Trophoblast cell (in vitro differentiated cells and primary cell): ENCODE measurements around the gene MLXIP.
A peak's percentile ranks its signal among the peaks of the same experiment; 100 is the strongest.

Experiments
- DNase-seq, 2 donors: peaks; one replicate each; pipeline ENCODE4 v3.0.0-alpha.2; 2016
- H2AFZ ChIP-seq: 2 replicates; pipeline ENCODE4 v1.6.1; 2013; ENCODE audit warnings: low read length, moderate library complexity, mild to moderate bottlenecking; ENCODE audit not compliant: insufficient read depth, poor library complexity
- H2AK5ac ChIP-seq: 2 replicates; pipeline ENCODE4 v1.6.1; 2013; ENCODE audit warnings: mild to moderate bottlenecking, low read length
- H2BK120ac ChIP-seq: 2 replicates; pipeline ENCODE4 v1.6.1; 2013; ENCODE audit warnings: low read length, mild to moderate bottlenecking, moderate library complexity; ENCODE audit not compliant: insufficient read depth, poor library complexity
- H2BK12ac ChIP-seq: 2 replicates; pipeline ENCODE4 v1.6.1; 2013; ENCODE audit warnings: mild to moderate bottlenecking, low read length, moderate library complexity
- H2BK5ac ChIP-seq: 2 replicates; pipeline ENCODE4 v1.6.1; 2013; ENCODE audit warnings: low read length, low read depth, moderate library complexity, mild to moderate bottlenecking; ENCODE audit not compliant: poor library complexity
- H3K14ac ChIP-seq: 2 replicates; pipeline ENCODE4 v1.6.1; 2013; ENCODE audit warnings: mild to moderate bottlenecking, low read length
- H3K18ac ChIP-seq: 2 replicates; pipeline ENCODE4 v1.6.1; 2013; ENCODE audit warnings: mild to moderate bottlenecking, low read length
- H3K23ac ChIP-seq: 2 replicates; pipeline ENCODE4 v1.6.1; 2013; ENCODE audit warnings: low read length
- H3K27ac ChIP-seq: 2 replicates; pipeline ENCODE4 v1.5.1; 2013; ENCODE audit warnings: low read depth, mild to moderate bottlenecking, inconsistent platforms, low read length, moderate library complexity
- H3K27me3 ChIP-seq: 2 replicates; pipeline ENCODE4 v1.6.1; 2013; ENCODE audit warnings: inconsistent platforms, mild to moderate bottlenecking, low read length, moderate library complexity; ENCODE audit not compliant: insufficient read depth
- H3K36me3 ChIP-seq, 2 experiments: 1 replicate in 1 of 2; 2 replicates in 1 of 2; pipeline ENCODE4 v1.6.1; 2013; ENCODE audit warnings: low read length in 2 of 2, mild to moderate bottlenecking in 2 of 2, moderate library complexity in 1 of 2; ENCODE audit not compliant: insufficient read depth in 2 of 2, control insufficient read depth in 1 of 2
- H3K4ac ChIP-seq: 2 replicates; pipeline ENCODE4 v1.6.1; 2013; ENCODE audit warnings: low read depth, mild to moderate bottlenecking, low read length, moderate library complexity
- H3K4me1 ChIP-seq, 2 experiments: 1 replicate in 1 of 2; 2 replicates in 1 of 2; pipeline ENCODE4 v1.6.1; 2013; ENCODE audit warnings: low read length in 2 of 2, mild to moderate bottlenecking in 2 of 2, moderate library complexity in 1 of 2; ENCODE audit not compliant: insufficient read depth in 2 of 2, control insufficient read depth in 1 of 2
- H3K4me2 ChIP-seq: 2 replicates; pipeline ENCODE4 v1.6.1; 2013; ENCODE audit warnings: inconsistent platforms, mild to moderate bottlenecking, low read length, moderate library complexity
- H3K4me3 ChIP-seq: 2 replicates; pipeline ENCODE4 v1.5.1; 2013; ENCODE audit warnings: mild to moderate bottlenecking, low read depth, low read length, inconsistent platforms
- H3K79me1 ChIP-seq: one replicate; pipeline ENCODE4 v1.6.1; 2013; ENCODE audit warnings: low read length
- H3K79me2 ChIP-seq: 2 replicates; pipeline ENCODE4 v1.6.1; 2013; ENCODE audit warnings: low read length, mild to moderate bottlenecking; ENCODE audit not compliant: control insufficient read depth, insufficient read depth, poor library complexity
- H3K9ac ChIP-seq: 2 replicates; pipeline ENCODE4 v1.6.1; 2013; ENCODE audit warnings: mild to moderate bottlenecking, low read length
- H3K9me3 ChIP-seq: 2 replicates; pipeline ENCODE4 v1.6.1; 2013; ENCODE audit warnings: low read depth, mild to moderate bottlenecking, control low read depth, inconsistent platforms, low read length; ENCODE audit not compliant: insufficient read depth
- H4K12ac ChIP-seq: 2 replicates; pipeline ENCODE4 v1.6.1; 2013; ENCODE audit warnings: low read depth, mild to moderate bottlenecking, low read length, moderate library complexity
- H4K8ac ChIP-seq: 2 replicates; pipeline ENCODE4 v1.6.1; 2013; ENCODE audit warnings: low read depth, mild to moderate bottlenecking, low read length, moderate library complexity
- H4K91ac ChIP-seq: one replicate; pipeline ENCODE4 v1.6.1; 2013; ENCODE audit warnings: low read depth, mild to moderate bottlenecking, low read length, moderate library complexity
- WGBS: extraction: QIAGEN DNeasy Blood & Tissue Kit; methylation state at CpG from one replicate; pipeline ENCODE4 v1.1.7; 2013; ENCODE audit warnings: missing lambda C conversion rate; ENCODE audit not compliant: insufficient read length, insufficient coverage; ENCODE audit errors: extremely low coverage; 5-methylcytosine and 5-hydroxymethylcytosine counted together

The MLXIP gene

GRCh38 chr12:122067548-122067947, 11.0 kb upstream of the MLXIP start:
- Histone ChIP-seq H3K9me3 (no peaks in the 10 kb centered on the region), H4K8ac (no peak overlapping the region), H2BK5ac (no peak overlapping the region), H3K23ac (no peak overlapping the region), H3K4me2 (no peak overlapping the region), H3K27me3 (no peaks in the 10 kb centered on the region), H4K91ac (no peak overlapping the region), H2BK120ac (no peak overlapping the region), H3K14ac (no peak overlapping the region), H3K4ac (no peak overlapping the region), H3K4me1 (peaks cover 21 to 25% of the 10 kb centered on the region in 2 experiments), H3K18ac (no peak overlapping the region), H2AFZ (no peak overlapping the region), H2AK5ac (no peak overlapping the region), H3K79me1 (peaks cover 13% of the 10 kb centered on the region), H3K27ac (no peak overlapping the region), H3K9ac (no peak overlapping the region), H2BK12ac (no peak overlapping the region), H3K4me3 (no peak overlapping the region), H4K12ac (no peak overlapping the region), H3K36me3 (no peaks in the 10 kb centered on the region), H3K79me2 (peaks cover 3% of the 10 kb centered on the region)
- WGBS = no CpG with 5 or more reads among the region's 5 CpGs
- DNase-seq = no peak

GRCh38 chr12:122067966-122068365, 10.6 kb upstream of the MLXIP start:
- no peak for DNase-seq
- Histone ChIP-seq H2BK12ac (no peak overlapping the region), H3K36me3 (no peaks in the 10 kb centered on the region), H4K91ac (no peak overlapping the region), H3K9me3 (no peaks in the 10 kb centered on the region), H3K27ac (no peak overlapping the region), H3K27me3 (no peaks in the 10 kb centered on the region), H2AK5ac (no peak overlapping the region), H3K4ac (no peak overlapping the region), H3K14ac (no peak overlapping the region), H4K12ac (no peak overlapping the region), H2AFZ (no peak overlapping the region), H3K4me2 (no peak overlapping the region), H3K4me1 (peaks cover 17 to 21% of the 10 kb centered on the region in 2 experiments), H3K23ac (no peak overlapping the region), H2BK120ac (no peak overlapping the region), H4K8ac (no peak overlapping the region), H2BK5ac (no peak overlapping the region), H3K79me2 (peaks cover 4% of the 10 kb centered on the region), H3K79me1 (peaks cover 10% of the 10 kb centered on the region), H3K9ac (no peak overlapping the region), H3K18ac (no peak overlapping the region), H3K4me3 (no peak overlapping the region)
- no CpG with 5 or more reads among the region's 13 CpGs for WGBS

GRCh38 chr12:122072031-122072970, 6.3 kb upstream of the MLXIP start:
- Histone ChIP-seq H2BK5ac (no peak overlapping the region), H3K4me1 (peaks cover 0 to 5% of the 10 kb centered on the region in 2 experiments), H3K18ac (no peak overlapping the region), H3K4ac (no peak overlapping the region), H3K9ac (no peak overlapping the region), H2AK5ac (no peak overlapping the region), H3K27me3 (no peaks in the 10 kb centered on the region), H3K4me2 (no peak overlapping the region), H4K91ac (no peak overlapping the region), H3K79me1 (peaks cover 3% of the 10 kb centered on the region), H3K36me3 (no peaks in the 10 kb centered on the region), H2BK12ac (peak overlapping the region; percentile 58), H3K27ac (no peak overlapping the region), H4K12ac (no peak overlapping the region), H3K79me2 (peaks cover 4% of the 10 kb centered on the region), H3K23ac (no peak overlapping the region), H3K4me3 (peak overlapping the region; percentile 7), H4K8ac (peak overlapping the region; percentile 41), H2BK120ac (no peak overlapping the region), H3K14ac (no peak overlapping the region), H2AFZ (no peak overlapping the region), H3K9me3 (no peaks in the 10 kb centered on the region)
- no CpG with 5 or more reads among the region's 11 CpGs for WGBS
- DNase-seq = no peak

GRCh38 chr12:122073815-122074214, 4.7 kb upstream of the MLXIP start:
- H3K9ac ChIP-seq = no peak overlapping the region
- no CpG with 5 or more reads among the region's 1 CpG for WGBS

More at GRCh38 chr12:122073815-122074214, 4.7 kb upstream of the MLXIP start:
- no peaks in the 10 kb centered on the region for H3K36me3 ChIP-seq
- H2BK120ac ChIP-seq = no peak overlapping the region
- H2AFZ ChIP-seq = no peak overlapping the region
- no peak overlapping the region for H3K18ac ChIP-seq
- DNase-seq = no peak
- H3K4me1 ChIP-seq = peaks cover 3 to 9% of the 10 kb centered on the region in 2 experiments
- H3K79me1 ChIP-seq = peaks cover 9% of the 10 kb centered on the region
- H3K9me3 ChIP-seq = no peaks in the 10 kb centered on the region
- H2BK5ac ChIP-seq = no peak overlapping the region
- H3K23ac ChIP-seq = no peak overlapping the region
- H4K12ac ChIP-seq = no peak overlapping the region
- no peak overlapping the region for H3K14ac ChIP-seq
- no peak overlapping the region for H4K91ac ChIP-seq
- no peak overlapping the region for H3K27ac ChIP-seq
- no peak overlapping the region for H4K8ac ChIP-seq
- H3K4me3 ChIP-seq = no peak overlapping the region
- no peak overlapping the region for H2AK5ac ChIP-seq
- H3K4ac ChIP-seq = no peak overlapping the region
- no peaks in the 10 kb centered on the region for H3K27me3 ChIP-seq
- peaks cover 8% of the 10 kb centered on the region for H3K79me2 ChIP-seq
- H3K4me2 ChIP-seq = no peak overlapping the region
- H2BK12ac ChIP-seq = no peak overlapping the region
